Endothelial cell of umbilical vein (primary cell): ENCODE data around the gene RBM6. TPM values are rescaled to one million over a fixed set of nuclear protein-coding genes. Genes with fewer than 3 reads are reported as not detected.

Source experiments
- BruUV-seq: library from RNA; stranded (reverse); fragments of 400-500 nt; replicated peaks from 2 replicates; lab custom pipeline; 2021; lab: Mats Ljungman, UMichigan
- CTCF ChIA-PET: fragments of 300-600, 350-600 bp; sonication (Branson Sonifier 250); formaldehyde crosslinking; loops from one replicate; lab custom pipeline; 2021; ENCODE audit warnings: antibody characterized with exemption, inconsistent platforms; lab: Charles Lee
- POLR2A ChIA-PET: fragments of 300-600, 350-600 bp; sonication (Branson Sonifier 250); formaldehyde crosslinking; loops from one replicate; lab custom pipeline; 2021; ENCODE audit warnings: antibody characterized with exemption, inconsistent platforms; lab: Charles Lee
- DNase-seq: peaks from one replicate; pipeline ENCODE4 v3.0.0-alpha.2; 2011; ENCODE audit warnings: low read depth, low spot score
- FAIRE-seq: peaks from 2 replicates; lab custom pipeline; 2011; peaks lifted over from hg19 to GRCh38; lab: Jason Lieb, UNC
- H2AFZ ChIP-seq: 2 replicates; pipeline ENCODE4 v1.6.0; 2012; ENCODE audit warnings: low read depth, low read length, control low read depth, inconsistent platforms
- H3K27ac ChIP-seq: 2 replicates; pipeline ENCODE4 v1.5.1; 2011; ENCODE audit warnings: low read depth, mild to moderate bottlenecking, control low read depth, low read length, moderate library complexity; ENCODE audit not compliant: insufficient read depth
- H3K27me3 ChIP-seq, 2 experiments: 2 replicates each; pipeline versions ENCODE4 v1.6.0 to v1.6.1; 2011; ENCODE audit warnings: low read length in 2 of 2, mixed read lengths in 1 of 2; ENCODE audit not compliant: control insufficient read depth in 2 of 2, insufficient read depth in 2 of 2
- H3K36me3 ChIP-seq, 2 experiments: 2 replicates in 1 of 2; 3 replicates in 1 of 2; pipeline ENCODE4 v1.5.1; 2011; ENCODE audit warnings: low read length in 2 of 2, mild to moderate bottlenecking in 1 of 2, moderate library complexity in 1 of 2; ENCODE audit not compliant: control insufficient read depth in 2 of 2, insufficient read depth in 2 of 2; ENCODE audit errors: extremely low read depth in 1 of 2
- H3K4me1 ChIP-seq: 3 replicates; pipeline ENCODE4 v1.5.1; 2011; ENCODE audit warnings: mild to moderate bottlenecking, low read length; ENCODE audit not compliant: control insufficient read depth, insufficient read depth; ENCODE audit errors: extremely low read depth
- H3K4me2 ChIP-seq: 2 replicates; pipeline ENCODE4 v1.6.1; 2011; ENCODE audit warnings: low read length, control low read depth, mixed read lengths; ENCODE audit not compliant: insufficient read depth
- H3K4me3 ChIP-seq, 3 experiments: fragments of 200-600 bp in 1 of 3; sonication (generic), shearing (Covaris generic) in 1 of 3; replicated peaks in 1 of 3; 2 replicates each; pipeline ENCODE4 v1.5.1; 2011 to 2016; ENCODE audit warnings: control low read depth in 3 of 3, low read length in 3 of 3, mild to moderate bottlenecking in 2 of 3, inconsistent platforms in 1 of 3, low read depth in 1 of 3, moderate library complexity in 1 of 3; ENCODE audit not compliant: insufficient read depth in 1 of 3
- H3K79me2 ChIP-seq: 2 replicates; pipeline ENCODE4 v1.6.0; 2012; ENCODE audit warnings: low read length, inconsistent platforms; ENCODE audit not compliant: control insufficient read depth, insufficient read depth
- H3K9ac ChIP-seq: replicated peaks from 2 replicates; pipeline ENCODE3; 2011; ENCODE audit warnings: low read length, control low read depth; ENCODE audit not compliant: insufficient read depth; ENCODE audit errors: extremely low read depth
- H3K9me1 ChIP-seq: replicated peaks from 3 replicates; pipeline ENCODE4 v1.6.0; 2011; ENCODE audit warnings: mild to moderate bottlenecking, low read length; ENCODE audit not compliant: control insufficient read depth, insufficient read depth; ENCODE audit errors: extremely low read depth
- H3K9me3 ChIP-seq: replicated peaks from 2 replicates; pipeline ENCODE4 v1.5.1; 2012; ENCODE audit warnings: low read length, inconsistent platforms; ENCODE audit not compliant: control insufficient read depth, insufficient read depth
- H4K20me1 ChIP-seq: replicated peaks from 2 replicates; pipeline ENCODE3; 2011; ENCODE audit warnings: mild to moderate bottlenecking, low read length; ENCODE audit not compliant: control insufficient read depth, insufficient read depth; ENCODE audit errors: extremely low read depth
- CTCF ChIP-seq, 2 donors: IDR thresholded peaks; 1 replicate in 1 of 2; 2 replicates in 1 of 2; pipeline ENCODE4 v1.5.1; 2011; ENCODE audit warnings: low read length in 2 of 2, mild to moderate bottlenecking in 2 of 2, moderate library complexity in 2 of 2, control low read depth in 1 of 2, inconsistent platforms in 1 of 2, low read depth in 1 of 2; ENCODE audit not compliant: insufficient read depth in 1 of 2; ENCODE audit errors: extremely low read depth in 1 of 2
- EZH2 ChIP-seq: IDR thresholded peaks from 2 replicates; pipeline ENCODE4 v1.6.1; 2012; ENCODE audit warnings: borderline replicate concordance, low read depth, mild to moderate bottlenecking, moderate library complexity, low read length, inconsistent platforms; ENCODE audit not compliant: severe bottlenecking
- FOS ChIP-seq: IDR thresholded peaks from 2 replicates; pipeline ENCODE4 v1.6.1; 2011; ENCODE audit warnings: mild to moderate bottlenecking, low read length, moderate library complexity, borderline replicate concordance; ENCODE audit not compliant: insufficient read depth
- GATA2 ChIP-seq: IDR thresholded peaks from 2 replicates; pipeline ENCODE4 v1.7.0; 2011; ENCODE audit warnings: low read depth, mild to moderate bottlenecking, moderate library complexity, mixed read lengths, low read length; ENCODE audit not compliant: insufficient read length, insufficient read depth
- JUN ChIP-seq: IDR thresholded peaks from 2 replicates; pipeline ENCODE4 v1.6.1; 2011; ENCODE audit warnings: borderline replicate concordance, low read depth; ENCODE audit not compliant: insufficient read length, insufficient read depth
- MAX ChIP-seq: IDR thresholded peaks from 2 replicates; pipeline ENCODE4 v1.6.1; 2011; ENCODE audit not compliant: insufficient read depth, insufficient read length
- MYC ChIP-seq: IDR thresholded peaks from one replicate; pipeline ENCODE4 v1.6.1; 2011; ENCODE audit warnings: mild to moderate bottlenecking, low read depth, low read length
- POLR2A ChIP-seq: IDR thresholded peaks from 2 replicates; pipeline ENCODE4 v1.6.1; 2012; ENCODE audit warnings: low read depth, mild to moderate bottlenecking, control low read depth, low read length
- POLR2AphosphoS5 ChIP-seq: IDR thresholded peaks from 2 replicates; pipeline ENCODE4 v1.6.1; 2012; ENCODE audit warnings: low read depth, mild to moderate bottlenecking, control low read depth, low read length, moderate library complexity; ENCODE audit not compliant: insufficient read depth
- dilution Hi-C: fragments of 300-500 bp; cut with MboI; formaldehyde crosslinking; loops from one replicate; pipeline ENCODE4 v1.15.0; 2019; ENCODE audit warnings: low sequenced_read_pairs; ENCODE audit not compliant: extremely low pct_ligation_motif_present
- intact Hi-C: fragments of 100-400 bp; cut with micrococcal nuclease; formaldehyde crosslinking; loops from one replicate; pipeline ENCODE4 v1.10.0; 2022
- polyA plus RNA-seq, 4 experiments: library from polyadenylated mRNA; depleted of rRNA in 3 of 4; stranded (reverse) in 3 of 4; unstranded in 1 of 4; fragments of >200 nt; gene quantifications; 2 replicates each; pipeline versions ENCODE4 v1.2.1 to v1.2.3, GENCODE V29; 2011 to 2012; ENCODE audit warnings: missing spikeins in 1 of 4
- total RNA-seq: library from RNA; stranded (reverse); gene quantifications from 2 replicates; pipeline ENCODE4 v1.2.3, GENCODE V29; 2021

RBM6 gene
- total and polyA plus RNA-seq, 2 donors (not counting 3 experiments of a cell fraction or from before 2014, with no cell fraction given) = 30.4 to 94.5 TPM

- peaks cover 6% of the 10 kb centered on the region for H4K20me1 ChIP-seq
- H3K4me3 ChIP-seq = no peak overlapping the region
- no peak for FAIRE-seq
- H3K4me2 ChIP-seq = no peak overlapping the region
- intact Hi-C loops = no loop called here
- no peaks in the 10 kb centered on the region for H3K27me3 ChIP-seq
- no peaks in the 10 kb centered on the region for H3K9me1 ChIP-seq
- H2AFZ ChIP-seq = no peak overlapping the region
- TF ChIP-seq CTCF (IDR thresholded peaks at IDR 0.05; ENCODE audit: extremely low read depth in 1 of 2, insufficient read depth in 1 of 2, low read depth in 1 of 2, low read length in 2 of 2) (no peak), GATA2 (no peak), EZH2 (no peak), POLR2A (no peak), MAX (no peak), JUN (no peak), MYC (no peak), POLR2AphosphoS5 (no peak), FOS (no peak)
- H3K4me1 ChIP-seq = peaks cover 21% of the 10 kb centered on the region
- H3K79me2 ChIP-seq = peaks cover 19% of the 10 kb centered on the region
- no TSS peak for BruUV-seq
- dilution Hi-C loops = no loop called here
- no peak for DNase-seq
- H3K27ac ChIP-seq = no peak overlapping the region
- POLR2A ChIA-PET = no interaction called here
- CTCF ChIA-PET = no interaction called here
- H3K36me3 ChIP-seq = peaks cover 0 to 4% of the 10 kb centered on the region in 2 experiments
- no peaks in the 10 kb centered on the region for H3K9me3 ChIP-seq
- H3K9ac ChIP-seq = no peak overlapping the region
Measured at GRCh38 chr3:49996016-49996415, 56.1 kb downstream of the RBM6 start.
